HG03354 (cell line): ENCODE measurements around the gene KISS1R.

Experiments used
- ATAC-seq: cut with Tn5 transposase; IDR thresholded peaks from one replicate; pipeline ENCODE4 v1.9.1; 2021; ENCODE audit warnings: mild to moderate bottlenecking; ENCODE audit not compliant: unreplicated experiment, poor library complexity, severe bottlenecking

The KISS1R gene

DNA sequence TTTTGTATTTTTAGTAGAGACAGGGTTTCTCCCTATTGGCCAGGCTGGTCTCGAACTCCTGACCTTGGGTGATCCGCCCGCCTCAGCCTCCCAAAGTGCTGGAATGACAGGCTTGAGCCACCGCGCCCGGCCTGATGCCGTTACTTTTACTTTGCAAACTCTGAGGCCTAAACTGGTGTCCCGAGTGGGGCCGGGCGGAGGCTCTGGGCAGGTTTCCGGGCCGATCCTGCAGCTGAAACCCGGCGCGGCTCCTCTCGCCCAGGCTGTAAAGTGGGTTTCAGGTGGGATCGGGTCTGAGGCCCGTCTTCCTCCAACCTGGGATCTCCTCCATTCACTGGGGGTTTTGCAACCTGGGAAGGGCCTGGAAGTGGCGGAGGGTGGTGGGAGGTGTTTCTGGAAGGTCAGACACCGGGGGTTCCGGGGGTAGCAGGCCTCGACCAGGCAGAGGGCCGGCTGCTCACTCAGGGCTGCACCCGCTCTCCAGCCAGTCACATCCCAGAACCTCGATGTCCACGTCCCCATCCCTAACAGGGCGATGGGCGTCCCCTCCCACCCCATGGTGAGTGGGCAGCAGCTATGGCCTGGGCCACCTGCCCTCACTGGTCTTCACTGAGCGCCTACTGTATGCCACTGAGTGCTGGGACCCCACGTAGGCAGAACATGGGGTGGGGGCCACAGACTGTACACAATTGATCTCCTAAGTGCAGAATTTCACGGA, 45.7 kb downstream of the KISS1R start:
- no peak for ATAC-seq

DNA sequence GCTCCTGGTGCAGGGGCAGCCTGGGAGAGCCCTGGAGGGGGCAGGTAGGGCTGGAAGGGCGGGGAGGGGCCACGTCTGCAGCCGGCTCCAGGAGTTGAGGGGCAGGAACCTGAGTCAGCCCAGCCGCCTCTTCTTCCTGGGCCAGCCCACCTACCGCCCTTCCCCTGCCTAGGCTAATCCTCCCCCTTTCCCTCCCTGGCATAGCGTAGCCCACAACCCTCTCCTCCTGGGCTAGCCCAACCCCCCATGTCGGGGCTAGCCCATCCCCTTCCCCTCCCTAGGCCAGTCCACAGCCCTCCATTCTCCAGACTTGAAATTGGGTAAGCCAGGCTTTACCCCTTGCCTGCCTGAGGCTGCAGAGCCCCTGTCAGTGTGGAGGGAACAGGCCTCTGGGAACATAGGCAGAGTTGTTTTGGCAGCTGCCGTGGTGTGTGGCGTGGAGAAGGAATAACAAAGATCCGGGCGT, 46.4 kb downstream of the KISS1R start:
- ATAC-seq, result no peak

DNA sequence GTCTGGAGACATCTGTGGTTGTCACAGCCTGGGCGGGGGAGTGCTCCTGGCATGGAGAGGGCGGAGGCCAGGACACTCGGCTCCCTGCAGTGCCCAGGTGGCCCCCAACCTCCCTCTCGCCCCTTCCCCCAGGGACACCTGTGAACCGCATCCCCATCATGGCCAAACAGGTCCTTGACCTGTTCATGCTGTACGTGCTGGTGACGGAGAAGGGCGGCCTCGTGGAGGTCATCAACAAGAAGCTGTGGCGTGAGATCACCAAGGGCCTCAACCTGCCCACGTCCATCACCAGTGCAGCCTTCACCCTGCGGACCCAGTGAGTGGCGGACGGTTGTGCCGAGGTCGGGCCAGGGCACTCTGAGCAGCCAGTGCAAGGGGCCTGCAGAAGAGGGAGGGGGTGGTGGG, 47.0 kb downstream of the KISS1R start:
- ATAC-seq, result no peak

DNA sequence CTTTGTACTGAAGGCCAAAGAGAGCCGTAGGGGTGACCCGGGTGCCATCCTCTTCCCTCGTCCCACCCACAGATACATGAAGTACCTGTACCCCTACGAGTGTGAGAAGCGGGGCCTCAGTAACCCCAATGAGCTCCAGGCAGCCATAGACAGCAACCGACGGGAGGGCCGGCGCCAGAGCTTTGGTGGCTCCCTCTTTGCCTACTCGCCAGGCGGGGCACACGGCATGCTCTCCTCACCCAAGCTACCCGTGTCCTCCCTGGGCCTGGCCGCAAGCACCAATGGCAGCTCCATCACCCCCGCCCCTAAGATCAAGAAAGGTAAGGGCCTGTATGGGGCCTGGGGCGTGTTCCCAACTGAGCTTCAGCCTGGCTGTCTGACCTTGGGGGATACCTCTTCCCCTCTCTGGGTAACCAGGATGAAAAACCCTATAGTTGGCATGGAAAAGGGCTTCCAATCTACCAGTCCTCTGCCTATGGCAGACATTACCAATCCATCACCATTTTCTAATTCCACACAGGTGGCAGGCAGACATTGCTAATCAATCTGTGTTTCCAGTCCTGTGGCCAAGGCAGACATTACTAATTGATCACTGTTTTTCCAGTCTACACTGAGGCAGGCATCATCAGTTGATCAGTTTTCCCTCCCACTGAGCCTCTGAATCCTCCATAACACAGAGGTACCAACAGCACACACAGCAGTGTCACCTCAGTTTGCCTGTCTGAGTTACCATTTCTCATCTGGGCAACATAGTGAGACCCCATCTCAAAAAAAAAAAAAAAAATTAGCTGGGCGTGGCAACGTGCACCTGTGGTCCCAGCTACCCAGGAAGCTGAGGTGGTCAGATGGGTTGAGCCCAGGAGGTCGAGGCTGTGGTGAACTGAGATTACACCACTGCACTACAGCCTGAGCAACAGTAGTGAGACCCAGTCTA, 47.9 kb downstream of the KISS1R start:
- no peak for ATAC-seq

DNA sequence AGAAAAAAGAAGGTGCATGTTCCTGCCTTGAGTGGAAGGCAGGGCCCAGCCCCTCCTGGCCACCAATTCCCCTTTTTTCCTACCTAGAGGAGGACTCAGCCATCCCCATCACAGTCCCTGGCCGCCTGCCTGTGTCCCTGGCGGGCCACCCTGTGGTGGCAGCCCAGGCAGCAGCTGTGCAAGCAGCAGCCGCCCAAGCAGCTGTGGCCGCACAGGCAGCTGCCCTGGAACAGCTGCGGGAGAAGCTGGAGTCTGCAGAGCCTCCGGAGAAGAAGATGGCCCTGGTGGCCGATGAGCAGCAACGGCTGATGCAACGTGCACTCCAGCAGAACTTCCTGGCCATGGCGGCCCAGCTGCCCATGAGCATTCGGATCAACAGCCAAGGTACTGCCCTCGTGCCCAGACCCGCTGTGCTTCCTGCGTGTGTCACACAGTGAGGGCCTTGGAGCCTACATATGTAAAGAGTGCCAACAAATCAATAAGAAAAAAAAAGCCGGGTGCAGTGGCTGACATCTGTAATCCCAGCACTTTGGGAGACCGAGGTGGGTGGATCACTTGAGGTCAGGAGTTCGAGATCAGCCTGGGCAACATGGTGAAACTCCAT, 49.5 kb downstream of the KISS1R start:
- no peak for ATAC-seq
